RWPE2 (cell line): Measurements from ENCODE around the gene LDB2.

Source experiments
- ATAC-seq: fragments of 200-7000 bp; cut with Tn5 transposase; 3 replicates; pipeline ENCODE4 v1.9.1; 2021; ENCODE audit warnings: low read depth
- DNase-seq: peaks from one replicate; pipeline ENCODE4 v3.0.0-alpha.2; 2020; ENCODE audit warnings: low spot score
- H3K27ac ChIP-seq: fragments of 450-650 bp; 2 replicates; pipeline ENCODE4 v1.5.1; 2017; ENCODE audit warnings: mild to moderate bottlenecking; ENCODE audit not compliant: poor library complexity, severe bottlenecking
- H3K27me3 ChIP-seq: fragments of 250-450 bp; sonication (Bioruptor Pico); 2 replicates; pipeline ENCODE4 v1.5.1; 2021; ENCODE audit warnings: mild to moderate bottlenecking, moderate library complexity; ENCODE audit not compliant: insufficient read depth, poor library complexity, severe bottlenecking
- H3K36me3 ChIP-seq: fragments of 250-450 bp; sonication (Bioruptor Pico); 2 replicates; pipeline ENCODE4 v1.5.1; 2020; ENCODE audit warnings: low read depth, mild to moderate bottlenecking, moderate library complexity
- H3K4me1 ChIP-seq: fragments of 250-450 bp; sonication (Bioruptor Pico); 2 replicates; pipeline ENCODE4 v1.5.1; 2021; ENCODE audit warnings: mild to moderate bottlenecking, moderate library complexity; ENCODE audit not compliant: insufficient read depth, poor library complexity, severe bottlenecking
- H3K4me3 ChIP-seq: fragments of 250-450 bp; sonication (Bioruptor Pico); 2 replicates; pipeline ENCODE4 v1.5.1; 2021; ENCODE audit warnings: mild to moderate bottlenecking, moderate library complexity; ENCODE audit not compliant: severe bottlenecking
- H3K9me3 ChIP-seq: fragments of 250-450 bp; sonication (Bioruptor Pico); 2 replicates; pipeline ENCODE4 v1.5.1; 2021; ENCODE audit warnings: mild to moderate bottlenecking, moderate library complexity; ENCODE audit not compliant: severe bottlenecking
- CTCF ChIP-seq: fragments of 450-650 bp; IDR thresholded peaks from one replicate; pipeline ENCODE4 v1.5.1; 2017; ENCODE audit warnings: mild to moderate bottlenecking, moderate library complexity; ENCODE audit not compliant: poor library complexity, severe bottlenecking

LDB2 gene

DNA sequence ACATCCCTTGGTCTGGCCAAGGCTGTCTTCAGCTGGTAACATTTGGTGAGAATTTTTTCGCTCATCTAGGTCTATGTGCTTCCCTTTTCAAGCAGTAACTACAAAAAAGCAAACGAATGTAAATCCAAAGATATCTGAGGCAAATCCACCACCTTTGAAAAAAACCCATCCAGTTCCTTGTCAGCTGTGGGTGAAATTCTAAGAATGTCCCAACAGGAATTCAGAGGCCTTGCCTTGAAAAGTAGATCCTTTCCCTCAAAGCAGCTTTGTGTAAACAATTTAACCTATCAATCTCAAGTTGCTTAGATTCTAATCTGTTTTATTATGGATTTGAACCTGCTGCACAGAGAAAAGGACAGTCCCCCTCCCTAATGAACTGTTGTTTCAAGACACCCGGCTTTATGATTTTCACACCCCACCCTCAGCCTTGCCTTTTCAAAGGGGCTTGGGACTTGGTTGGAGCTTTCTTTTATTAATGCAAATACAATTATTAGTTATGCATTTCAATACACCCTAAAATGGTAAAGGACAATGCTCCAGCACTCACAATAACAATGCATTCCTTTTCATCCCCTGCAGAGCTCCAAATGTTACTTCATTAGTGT is 166.6 kb downstream of the LDB2 start:
- H3K27ac ChIP-seq, result no peak overlapping the region
- no peaks in the 10 kb centered on the region for H3K36me3 ChIP-seq
- DNase-seq (no peak), ATAC-seq (no peak)
- H3K4me1 ChIP-seq, result no peaks in the 10 kb centered on the region
- no peaks in the 10 kb centered on the region for H3K9me3 ChIP-seq
- TF ChIP-seq CTCF, result no peak
- peaks cover 37% of the 10 kb centered on the region for H3K27me3 ChIP-seq
- H3K4me3 ChIP-seq, result no peak overlapping the region

DNA sequence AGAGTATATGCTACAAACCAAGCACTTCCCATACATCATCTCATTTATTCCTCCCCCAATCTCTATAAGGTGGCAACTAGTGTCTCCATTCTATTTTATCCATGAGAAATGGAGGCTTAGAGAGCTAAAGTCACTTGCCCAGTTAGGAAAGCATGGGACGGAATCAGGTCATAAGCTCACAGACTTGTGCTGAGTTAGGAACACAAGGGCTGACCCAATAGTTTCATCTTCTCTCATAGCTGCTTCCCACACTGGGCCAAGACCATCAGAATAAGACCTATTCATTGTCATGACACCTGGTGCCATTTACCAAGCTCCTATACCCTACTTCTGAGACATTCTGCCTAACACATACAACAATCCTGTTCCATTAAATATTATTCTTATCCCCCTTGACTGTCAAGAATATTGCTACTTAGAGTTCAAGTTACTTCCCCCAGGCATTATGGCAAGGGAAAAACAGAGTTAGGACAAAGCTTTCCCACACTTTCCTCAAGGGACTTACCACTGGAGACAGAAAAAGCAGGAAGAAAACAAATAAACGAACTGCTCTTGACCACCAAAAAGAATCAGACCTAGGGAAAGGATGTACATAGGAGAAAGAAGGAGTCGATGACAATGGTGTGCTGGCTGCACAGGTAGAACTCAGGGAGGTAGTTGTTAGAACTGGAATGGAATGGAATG is 167.8 kb downstream of the LDB2 start:
- no peaks in the 10 kb centered on the region for H3K36me3 ChIP-seq
- DNase-seq (no peak), ATAC-seq (no peak)
- TF ChIP-seq CTCF, result no peak
- no peak overlapping the region for H3K4me3 ChIP-seq
- peaks cover 40% of the 10 kb centered on the region for H3K27me3 ChIP-seq
- no peak overlapping the region for H3K27ac ChIP-seq
- H3K4me1 ChIP-seq, result no peaks in the 10 kb centered on the region
- H3K9me3 ChIP-seq, result no peaks in the 10 kb centered on the region

DNA sequence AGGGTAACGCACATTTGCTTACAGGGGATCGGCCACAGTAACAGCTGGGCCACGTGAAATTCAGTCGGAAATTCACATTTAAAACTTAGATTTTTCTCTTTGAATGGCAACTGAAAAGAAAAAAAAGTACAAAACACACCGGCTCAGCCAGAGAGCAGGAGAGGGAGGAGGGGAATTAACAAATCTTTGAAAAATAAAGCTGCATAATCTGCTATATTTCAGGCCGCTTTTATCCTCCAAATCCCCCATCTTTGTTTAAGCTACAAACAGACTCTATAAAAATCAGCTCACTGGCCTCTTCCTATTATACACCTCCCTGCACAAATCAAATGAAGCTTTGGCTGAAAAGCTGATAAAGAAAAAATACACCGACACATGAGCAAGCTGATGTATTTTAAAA is 169.1 kb downstream of the LDB2 start:
- Histone ChIP-seq H3K27ac (no peak overlapping the region), H3K36me3 (no peaks in the 10 kb centered on the region), H3K4me3 (no peak overlapping the region), H3K9me3 (peaks cover 2% of the 10 kb centered on the region), H3K4me1 (no peaks in the 10 kb centered on the region), H3K27me3 (peaks cover 40% of the 10 kb centered on the region)
- DNase-seq, result no peak
- ATAC-seq, result no peak
- no peak for TF ChIP-seq CTCF

- ATAC-seq, result no peak
- Histone ChIP-seq H3K27ac (no peak overlapping the region), H3K4me3 (no peak overlapping the region), H3K4me1 (no peaks in the 10 kb centered on the region), H3K27me3 (peaks cover 37% of the 10 kb centered on the region), H3K9me3 (peaks cover 2% of the 10 kb centered on the region), H3K36me3 (no peaks in the 10 kb centered on the region)
- TF ChIP-seq CTCF, result no peak
- DNase-seq, result no peak
Observed at GRCh38 chr4:16728849-16729248, 169.6 kb downstream of the LDB2 start.

DNA sequence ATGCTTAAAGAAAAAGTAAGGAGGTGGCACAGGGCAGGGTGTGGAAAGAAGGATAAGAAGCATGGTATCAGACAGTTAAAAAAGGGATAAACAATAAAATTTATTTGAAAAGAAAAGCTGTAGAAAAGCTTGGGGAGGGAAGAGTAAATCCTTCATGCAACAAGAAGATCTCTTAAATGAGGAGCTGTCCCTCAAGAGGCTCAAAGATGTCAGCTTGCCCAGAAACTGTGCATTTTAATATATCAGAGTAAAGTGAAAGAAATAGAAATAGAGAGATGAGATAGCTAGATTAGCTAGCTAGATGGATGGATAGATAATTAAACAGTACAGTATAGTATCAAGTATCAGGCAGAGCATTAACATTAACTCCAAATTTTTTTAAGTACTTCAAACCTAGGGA is 170.3 kb downstream of the LDB2 start:
- Histone ChIP-seq H3K27ac (no peak overlapping the region), H3K9me3 (peaks cover 2% of the 10 kb centered on the region), H3K4me1 (no peaks in the 10 kb centered on the region), H3K36me3 (no peaks in the 10 kb centered on the region), H3K27me3 (peaks cover 32% of the 10 kb centered on the region), H3K4me3 (no peak overlapping the region)
- no peak for ATAC-seq
- no peak for DNase-seq
- TF ChIP-seq CTCF, result no peak
